Peyer's patch (tissue), 4 donors: ENCODE measurements around the gene ABCA13. TPM values are rescaled to one million over a fixed set of nuclear protein-coding genes. Genes with fewer than 3 reads are reported as not detected.

ENCODE experiments used
- DNase-seq, 3 donors: peaks; one replicate each; pipeline ENCODE4 v3.0.0-alpha.2; 2017 to 2019
- H3K27ac ChIP-seq, 4 donors: fragments of 200-600 bp; sonication (generic); one replicate each; pipeline ENCODE4 v1.5.1; 2016 to 2019
- H3K27me3 ChIP-seq, 2 donors: fragments of 200-600 bp; sonication (generic); one replicate each; pipeline ENCODE4 v1.5.1; 2019
- H3K36me3 ChIP-seq, 3 donors: fragments of 200-600 bp; sonication (generic); one replicate each; pipeline ENCODE4 v1.5.1; 2016 to 2019
- H3K4me1 ChIP-seq, 4 donors: fragments of 200-600 bp; sonication (generic); one replicate each; pipeline ENCODE4 v1.5.1; 2016 to 2019
- H3K4me3 ChIP-seq, 4 donors: fragments of 200-600 bp; sonication (generic); 1 replicate in 3 of 4; 2 replicates in 1 of 4; pipeline ENCODE4 v1.5.1; 2016 to 2019; ENCODE audit warnings: mild to moderate bottlenecking in 1 of 4
- H3K9me3 ChIP-seq, 4 donors: fragments of 200-600 bp; sonication (generic); one replicate each; pipeline ENCODE4 v1.5.1; 2016 to 2019; ENCODE audit warnings: mild to moderate bottlenecking in 1 of 4
- CTCF ChIP-seq, 6 experiments: fragments of 450-650 bp in 4 of 6; fragments of 200-600 bp in 2 of 6; sonication (generic) in 1 of 6; IDR thresholded peaks; one replicate each; pipeline ENCODE4 v1.5.1; 2017 to 2019; ENCODE audit warnings: antibody characterized with exemption in 6 of 6, mild to moderate bottlenecking in 3 of 6, moderate library complexity in 1 of 6
- POLR2A ChIP-seq, 2 donors: fragments of 450-650 bp; IDR thresholded peaks; one replicate each; pipeline ENCODE4 v1.5.1; 2017; ENCODE audit warnings: antibody characterized with exemption in 2 of 2, mild to moderate bottlenecking in 2 of 2, moderate library complexity in 2 of 2
- total RNA-seq, 4 donors: library from RNA; depleted of rRNA; stranded (reverse); fragments of >200 nt; gene quantifications; one replicate each; pipeline ENCODE4 v1.1.0, GENCODE V29; 2016

Gene ABCA13
- total RNA-seq, 4 donors from 2014 or later: 0.53 to 2.7 (median 1.7) TPM

- no peak for DNase-seq
- Histone ChIP-seq H3K27ac (no peak overlapping the region), H3K4me3 (no peak overlapping the region), H3K36me3 (no peaks in the 10 kb centered on the region), H3K27me3 (no peaks in the 10 kb centered on the region), H3K9me3 (no peaks in the 10 kb centered on the region), H3K4me1 (no peaks in the 10 kb centered on the region)
- TF ChIP-seq CTCF (IDR thresholded peaks at IDR 0.05): no peak
- TF ChIP-seq POLR2A (IDR thresholded peaks at IDR 0.05): no peak
Observed at GRCh38 chr7:48525736-48526732, 354.8 kb downstream of the ABCA13 start.

GRCh38 chr7:48528646-48529045 is 357.4 kb downstream of the ABCA13 start:
- no peaks in the 10 kb centered on the region for H3K36me3 ChIP-seq
- DNase-seq: no peak
- no peak overlapping the region for H3K27ac ChIP-seq
- H3K4me3 ChIP-seq: no peak overlapping the region
- H3K9me3 ChIP-seq: no peaks in the 10 kb centered on the region
- H3K4me1 ChIP-seq: no peaks in the 10 kb centered on the region
- H3K27me3 ChIP-seq: no peaks in the 10 kb centered on the region
- TF ChIP-seq CTCF (IDR thresholded peaks at IDR 0.05) (no peak), POLR2A (IDR thresholded peaks at IDR 0.05) (no peak)

GRCh38 chr7:48537561-48537960 is 366.3 kb downstream of the ABCA13 start:
- DNase-seq: no peak
- H3K9me3 ChIP-seq: no peaks in the 10 kb centered on the region
- H3K36me3 ChIP-seq: no peaks in the 10 kb centered on the region
- no peaks in the 10 kb centered on the region for H3K27me3 ChIP-seq
- H3K27ac ChIP-seq: no peak overlapping the region
- no peaks in the 10 kb centered on the region for H3K4me1 ChIP-seq
- no peak for TF ChIP-seq CTCF (IDR thresholded peaks at IDR 0.05)
- TF ChIP-seq POLR2A (IDR thresholded peaks at IDR 0.05): no peak
- H3K4me3 ChIP-seq: no peak overlapping the region

- Histone ChIP-seq H3K9me3 (no peaks in the 10 kb centered on the region), H3K36me3 (no peaks in the 10 kb centered on the region), H3K27ac (no peak overlapping the region), H3K4me1 (no peaks in the 10 kb centered on the region), H3K4me3 (no peak overlapping the region), H3K27me3 (no peaks in the 10 kb centered on the region)
- no peak for TF ChIP-seq POLR2A (IDR thresholded peaks at IDR 0.05)
- TF ChIP-seq CTCF (IDR thresholded peaks at IDR 0.05): no peak
- DNase-seq: no peak
Observed at GRCh38 chr7:48540746-48541145, 369.5 kb downstream of the ABCA13 start.

- no peaks in the 10 kb centered on the region for H3K27me3 ChIP-seq
- no peak for DNase-seq
Observed at GRCh38 chr7:48548667-48549066, 377.4 kb downstream of the ABCA13 start.

More at GRCh38 chr7:48548667-48549066, 377.4 kb downstream of the ABCA13 start:
- H3K9me3 ChIP-seq: no peaks in the 10 kb centered on the region
- TF ChIP-seq CTCF (IDR thresholded peaks at IDR 0.05): no peak
- no peak for TF ChIP-seq POLR2A (IDR thresholded peaks at IDR 0.05)
- no peak overlapping the region for H3K4me3 ChIP-seq
- H3K36me3 ChIP-seq: no peaks in the 10 kb centered on the region
- H3K4me1 ChIP-seq: no peaks in the 10 kb centered on the region
- H3K27ac ChIP-seq: no peak overlapping the region
